ENCODE measurements around the gene TMEM53.

TMEM53 gene

DNA sequence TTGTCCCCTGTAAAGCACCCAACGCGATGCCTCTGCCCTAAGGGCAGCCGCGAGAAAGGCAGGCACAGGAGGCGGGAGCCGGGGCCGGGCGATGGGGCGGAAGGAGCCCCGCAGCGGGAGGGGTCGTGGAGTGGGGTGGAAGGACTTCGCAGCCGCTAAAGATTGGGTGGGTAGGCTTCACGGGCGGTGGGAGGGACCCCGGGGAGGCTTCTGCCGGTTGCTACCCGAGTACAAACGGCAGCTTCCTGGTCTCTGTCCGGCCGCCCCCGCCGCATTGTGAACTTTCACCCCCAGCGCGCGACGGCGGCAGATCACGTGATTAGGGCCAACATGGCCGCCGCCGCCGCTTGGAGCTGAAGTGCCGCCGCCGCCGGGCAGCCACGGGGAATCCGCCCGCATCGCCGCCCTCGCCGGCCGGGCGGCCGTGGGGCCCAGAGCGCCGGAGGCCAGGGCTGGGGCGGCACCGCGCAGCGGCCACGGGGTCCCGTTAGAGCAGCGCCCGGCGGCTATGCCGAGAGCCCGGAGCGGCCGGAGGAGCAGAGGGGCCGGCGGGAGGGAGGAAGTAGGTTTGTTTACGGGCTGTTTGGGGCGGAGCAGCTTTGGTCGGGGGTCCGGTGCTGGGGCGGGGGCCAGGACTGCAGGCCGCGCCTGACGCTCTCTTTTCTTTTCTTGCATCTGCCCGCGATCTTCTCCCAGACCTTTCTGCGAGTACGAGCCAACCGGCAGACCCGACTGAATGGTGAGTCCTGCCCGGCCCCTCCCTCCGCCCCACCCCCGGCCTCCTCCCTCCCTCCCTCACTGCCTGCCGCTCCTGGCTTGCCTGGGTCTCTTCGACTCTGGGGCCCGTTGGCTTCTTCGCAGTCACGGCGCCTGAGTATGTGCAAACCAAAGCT is 42.4 kb downstream of the TMEM53 start:
- in situ Hi-C loops (cut with MboI; ENCODE audit: low sequenced_read_pairs) = no loop called here

DNA sequence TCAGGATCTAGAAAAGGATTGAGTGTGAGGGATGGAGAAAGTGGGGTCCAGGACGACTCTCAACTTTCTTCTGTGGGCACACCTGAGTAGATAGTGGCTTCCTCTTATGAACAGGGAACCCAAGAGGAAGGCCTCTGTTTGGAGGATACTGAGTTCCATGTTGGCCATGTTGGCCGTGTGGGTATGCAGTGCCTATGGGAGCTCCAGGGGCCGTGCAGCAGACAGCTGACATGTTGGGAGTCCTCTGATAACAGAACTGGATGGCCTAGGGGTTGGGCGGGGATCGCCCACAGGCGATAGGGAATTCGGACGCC is 43.0 kb downstream of the TMEM53 start:
- in situ Hi-C loops (cut with MboI; ENCODE audit: low sequenced_read_pairs) = no loop called here

DNA sequence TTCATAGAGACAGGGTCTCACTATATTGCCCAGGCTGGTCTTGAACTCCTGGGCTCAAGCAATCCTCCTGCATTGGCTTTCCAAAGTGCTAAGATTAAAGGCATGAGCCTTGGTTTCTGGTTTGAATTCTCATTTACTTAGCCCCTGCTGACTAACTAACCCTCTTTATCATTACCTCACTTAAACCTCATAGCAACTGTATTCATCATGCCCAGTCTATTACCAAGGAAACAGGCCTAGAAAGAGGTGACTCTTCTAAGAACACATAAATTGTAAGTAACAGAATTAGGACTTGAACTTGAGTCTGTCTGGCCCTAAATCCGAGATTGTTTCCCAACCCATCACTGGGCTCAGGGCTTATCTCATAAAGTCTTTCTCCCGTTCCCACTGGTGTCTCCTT is 44.2 kb downstream of the TMEM53 start:
- in situ Hi-C loops (cut with MboI; ENCODE audit: low sequenced_read_pairs) = no loop called here

DNA sequence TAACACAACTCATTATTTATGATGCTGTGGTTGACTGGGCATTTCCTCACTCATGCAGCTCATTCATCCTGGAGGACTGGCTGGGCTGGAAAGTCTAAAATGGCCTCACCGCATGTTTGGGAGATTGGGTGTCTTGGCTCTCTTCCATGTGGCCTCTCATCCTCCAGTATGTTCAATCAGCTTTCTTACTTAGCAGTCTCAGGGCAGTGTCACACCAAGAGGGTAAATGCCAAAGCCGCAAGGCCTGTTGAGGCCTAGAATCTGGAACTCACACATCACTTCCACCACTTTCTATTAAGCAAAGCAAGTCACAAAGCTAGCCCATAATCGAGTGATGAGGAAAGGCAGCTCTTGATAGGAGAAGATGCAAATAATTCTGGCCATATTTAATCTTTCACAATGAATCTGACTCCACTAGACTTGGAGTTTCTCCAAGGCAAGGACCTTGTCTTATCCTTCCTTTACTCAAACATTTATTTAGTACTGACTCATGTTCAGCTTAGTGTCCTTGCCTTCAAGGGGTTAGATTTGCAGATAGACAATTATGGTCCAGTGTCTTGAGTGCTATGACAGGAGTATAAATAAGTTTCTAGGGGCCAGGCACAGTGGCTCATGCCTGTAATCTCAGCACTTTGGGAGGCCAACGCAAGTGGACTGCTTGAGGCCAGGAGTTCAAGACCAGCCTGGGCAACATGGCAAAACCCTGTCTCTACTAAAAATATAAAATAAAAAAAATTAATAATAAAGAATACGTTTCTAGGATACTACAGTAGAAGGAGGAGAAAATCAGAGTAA is 45.1 kb downstream of the TMEM53 start:
- in situ Hi-C loops (cut with MboI; ENCODE audit: low sequenced_read_pairs) = no loop called here

DNA sequence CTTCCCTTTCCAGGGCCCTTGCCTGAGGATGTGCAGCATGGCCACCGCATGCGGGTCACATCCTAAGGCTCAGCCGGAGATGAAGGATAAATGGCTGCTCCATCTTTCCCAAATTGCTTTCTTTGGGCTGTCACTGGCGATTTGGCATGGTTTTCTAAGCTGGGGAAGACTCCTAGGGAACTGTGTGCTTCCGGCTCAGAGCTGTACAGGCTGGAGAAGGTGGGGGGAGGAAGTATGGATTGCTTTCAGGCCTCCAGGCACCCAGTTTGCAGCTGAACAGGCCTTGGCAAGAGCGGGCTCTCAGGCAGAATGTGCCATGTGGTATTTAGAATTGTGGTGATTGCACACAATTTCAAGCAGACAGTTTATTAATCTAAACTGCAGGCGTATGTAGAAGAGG is 48.9 kb downstream of the TMEM53 start:
- in situ Hi-C loops (cut with MboI; ENCODE audit: low sequenced_read_pairs) = no loop called here

DNA sequence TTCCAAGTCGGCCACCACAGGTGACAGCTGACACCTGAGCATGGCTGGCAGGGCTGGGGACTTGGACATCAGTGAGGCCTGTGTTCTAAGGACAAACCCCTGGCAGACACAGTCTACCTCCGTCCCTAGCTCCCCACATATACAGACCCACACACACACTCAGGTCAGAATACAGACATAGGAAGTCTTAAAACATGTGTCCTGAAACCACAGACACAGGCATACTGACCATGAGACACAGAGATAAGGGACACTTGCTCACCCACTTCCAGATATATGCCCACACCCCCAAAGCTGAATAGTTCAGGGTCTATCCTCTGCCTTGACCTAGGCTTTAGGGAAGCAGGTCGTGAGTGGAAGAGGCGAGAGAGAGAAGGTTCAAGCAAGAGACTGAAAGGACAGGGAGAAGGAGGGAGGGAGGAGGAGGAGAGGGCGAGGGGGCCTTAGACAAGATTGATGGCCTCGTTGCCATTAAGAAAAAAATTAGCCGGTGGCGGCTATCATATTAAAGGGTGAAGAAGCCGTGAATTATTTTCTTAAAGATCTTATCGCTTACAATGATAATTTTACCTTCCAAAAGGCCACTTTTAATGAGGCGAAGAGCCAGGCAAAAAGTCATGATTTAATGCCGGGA is 49.9 kb downstream of the TMEM53 start:
- in situ Hi-C loops (cut with MboI; ENCODE audit: low sequenced_read_pairs) = no loop called here

DNA sequence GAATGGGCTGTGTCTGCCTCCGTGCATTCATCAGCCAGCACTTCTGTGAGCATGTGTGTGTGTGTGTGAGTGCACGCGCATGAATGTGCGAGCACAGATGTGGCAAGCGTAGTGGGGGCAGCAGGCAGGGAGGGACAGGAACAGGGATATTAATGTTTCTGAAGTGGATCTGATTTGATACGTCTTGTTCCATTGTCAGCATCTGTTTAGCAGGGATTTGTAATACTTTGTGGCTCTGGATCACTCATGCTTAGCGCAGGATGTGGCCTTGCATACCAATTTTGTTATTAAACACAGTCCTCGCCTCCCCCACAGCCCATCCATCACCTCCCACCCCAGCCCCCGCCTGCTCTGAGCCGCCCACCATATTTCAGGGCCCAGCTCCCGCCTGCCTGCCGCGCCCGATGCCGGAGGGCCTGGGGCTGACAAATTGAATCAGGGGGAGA is 52.4 kb downstream of the TMEM53 start:
- in situ Hi-C loops (cut with MboI; ENCODE audit: low sequenced_read_pairs) = no loop called here

DNA sequence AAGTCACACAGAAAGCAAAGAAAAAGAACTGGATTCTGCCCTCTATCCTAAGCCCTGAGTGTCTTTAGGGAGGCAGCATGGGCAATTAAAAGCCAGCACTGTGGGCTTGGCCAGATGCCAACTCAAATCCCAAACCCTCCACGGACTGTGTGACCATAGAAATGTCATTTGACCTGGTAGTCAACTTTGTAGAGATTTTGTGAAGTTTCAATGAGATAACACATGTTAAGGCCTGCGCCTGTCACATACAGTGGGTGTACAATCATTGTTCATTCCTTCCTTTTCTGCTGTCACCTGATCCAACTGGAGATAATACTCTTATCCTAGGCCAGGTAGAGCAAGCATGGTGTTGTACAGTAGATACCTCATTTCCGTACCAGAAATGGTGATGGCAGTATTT is 54.2 kb downstream of the TMEM53 start:
- in situ Hi-C loops (cut with MboI; ENCODE audit: low sequenced_read_pairs) = no loop called here

DNA sequence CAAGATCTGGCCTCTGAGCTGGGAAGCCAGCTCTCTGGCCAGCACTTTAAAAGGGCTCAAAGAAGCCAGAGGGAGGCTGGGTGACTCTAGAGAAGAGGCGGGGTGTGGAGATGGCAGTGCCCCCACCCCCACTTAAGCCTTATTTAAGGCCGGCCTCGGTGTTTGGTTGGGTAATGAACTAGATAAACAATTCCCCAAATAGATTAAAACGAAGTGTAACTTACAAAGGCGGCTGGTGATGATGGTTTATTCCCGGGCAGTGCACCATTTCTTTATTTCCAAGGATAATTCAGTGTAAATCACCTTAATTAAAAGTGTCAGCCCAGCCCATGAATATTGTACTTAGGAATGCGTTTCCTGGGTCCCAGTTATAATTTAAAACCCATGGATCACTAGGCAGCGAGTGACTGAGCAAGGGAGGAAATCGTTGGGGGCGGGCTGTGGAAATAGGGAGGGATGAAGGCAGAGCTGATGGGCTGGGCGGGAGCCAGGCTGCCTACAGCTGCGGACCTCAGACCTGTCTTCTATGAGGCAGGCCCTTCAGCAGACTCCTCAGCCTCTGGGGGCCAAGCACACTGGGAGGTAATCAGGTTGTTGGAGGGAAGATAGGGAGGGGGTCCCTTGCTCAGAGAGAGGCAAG is 54.9 kb downstream of the TMEM53 start:
- in situ Hi-C loops (cut with MboI; ENCODE audit: low sequenced_read_pairs) = no loop called here

DNA sequence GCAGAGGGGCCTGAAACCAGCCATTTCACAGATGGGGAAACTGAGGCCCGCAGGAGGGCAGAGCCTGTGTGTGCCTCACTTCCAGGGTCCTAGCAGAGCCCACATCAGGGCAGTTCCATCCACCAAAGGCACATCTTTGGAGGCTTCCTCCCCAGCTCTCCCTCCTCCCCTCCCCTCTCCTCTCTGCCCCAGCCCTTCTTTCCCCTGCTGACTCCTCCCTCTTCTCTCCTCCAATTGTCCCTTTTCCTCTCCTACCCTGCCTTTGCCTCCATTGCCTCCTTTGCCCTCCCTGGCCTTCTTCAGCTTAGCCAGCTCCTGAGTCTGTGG is 56.6 kb downstream of the TMEM53 start:
- in situ Hi-C loops (cut with MboI; ENCODE audit: low sequenced_read_pairs) = no loop called here

DNA sequence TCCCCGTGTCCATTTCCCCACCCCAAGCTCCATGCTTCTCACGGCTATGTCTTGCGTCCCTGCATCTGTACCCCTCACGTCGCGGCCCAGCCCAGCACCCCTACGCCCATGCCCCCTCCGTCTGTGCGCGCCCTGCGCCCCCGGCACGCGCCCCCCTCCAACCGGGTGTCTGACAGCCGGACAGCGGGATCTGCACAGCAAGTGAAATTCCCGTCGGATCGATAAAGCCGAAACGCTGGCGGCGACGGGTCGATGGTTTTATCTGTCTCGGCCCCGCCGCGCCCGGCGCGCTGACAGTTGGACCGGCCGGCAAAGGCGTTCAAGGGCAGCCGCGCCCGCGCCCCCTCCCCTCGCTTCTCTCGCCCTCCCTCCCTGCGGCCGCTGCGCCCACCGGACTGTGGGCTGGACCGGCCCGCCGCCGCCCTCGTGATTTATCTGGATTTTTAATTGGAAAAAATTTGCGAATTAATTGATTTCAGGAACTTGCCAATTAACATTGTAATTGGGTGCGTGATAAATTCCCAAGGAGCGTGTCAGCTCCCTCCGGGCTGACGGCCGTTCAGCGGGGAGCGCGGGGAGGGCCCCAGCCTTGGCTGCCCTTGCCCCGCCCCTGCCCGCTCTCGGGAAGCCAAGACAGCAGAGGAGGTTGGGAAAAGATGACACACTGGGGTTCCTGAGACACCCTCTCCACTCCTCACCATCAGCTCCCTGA is 57.1 kb downstream of the TMEM53 start:
- in situ Hi-C loops (cut with MboI; ENCODE audit: low sequenced_read_pairs) = no loop called here

DNA sequence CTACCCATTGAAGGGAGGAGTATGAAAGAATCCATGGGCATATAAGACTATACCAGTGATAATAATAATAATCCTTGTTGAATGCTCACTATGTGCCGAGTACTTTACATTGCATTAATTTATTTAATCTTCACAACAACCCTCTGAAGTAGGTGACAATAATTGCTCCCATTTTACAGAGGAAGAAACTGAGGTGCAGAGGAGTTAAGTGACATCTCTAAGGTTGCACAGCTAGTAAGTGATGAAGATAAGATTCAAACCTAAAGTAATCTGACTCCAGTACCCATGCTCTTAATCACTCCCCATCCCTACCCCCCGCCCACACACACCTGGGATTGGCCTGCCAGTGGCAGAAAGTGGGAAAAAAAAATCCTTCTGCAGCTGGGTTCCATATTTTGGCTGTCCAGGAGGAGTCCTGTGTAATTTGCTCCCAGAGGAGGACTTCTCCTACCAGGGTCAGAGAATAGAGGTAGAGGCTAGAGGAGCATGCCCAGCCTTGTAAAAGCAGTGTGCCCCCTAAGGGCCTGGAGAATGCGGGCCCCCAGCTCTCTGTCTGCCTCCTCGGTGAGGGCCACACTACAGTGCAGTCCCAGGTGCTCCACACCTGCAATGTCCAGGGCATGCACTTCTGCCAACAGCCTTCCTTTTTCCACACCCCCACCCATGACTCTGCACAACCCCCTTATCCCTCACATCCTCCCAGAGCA is 57.8 kb downstream of the TMEM53 start:
- in situ Hi-C loops (cut with MboI; ENCODE audit: low sequenced_read_pairs) = no loop called here

DNA sequence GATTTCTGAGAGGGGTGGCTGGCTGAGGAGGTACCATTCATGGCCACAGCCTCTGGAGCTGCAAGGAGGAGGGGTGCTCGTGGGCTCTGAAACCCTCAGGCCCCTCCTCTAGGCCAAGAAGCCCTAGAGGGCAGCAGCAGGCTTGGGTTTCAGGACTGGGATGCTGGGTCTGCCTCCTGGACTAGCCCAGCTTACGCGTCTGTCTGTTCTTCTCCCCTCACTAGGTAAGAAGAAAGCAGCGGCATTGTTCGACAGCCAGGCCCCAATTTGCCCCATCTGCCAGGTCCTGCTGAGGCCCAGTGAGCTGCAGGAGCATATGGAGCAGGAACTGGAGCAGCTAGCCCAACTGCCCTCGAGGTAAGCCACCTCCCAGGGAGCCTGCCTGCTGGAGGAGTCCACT is 60.3 kb downstream of the TMEM53 start:
- in situ Hi-C loops (cut with MboI; ENCODE audit: low sequenced_read_pairs) = no loop called here

DNA sequence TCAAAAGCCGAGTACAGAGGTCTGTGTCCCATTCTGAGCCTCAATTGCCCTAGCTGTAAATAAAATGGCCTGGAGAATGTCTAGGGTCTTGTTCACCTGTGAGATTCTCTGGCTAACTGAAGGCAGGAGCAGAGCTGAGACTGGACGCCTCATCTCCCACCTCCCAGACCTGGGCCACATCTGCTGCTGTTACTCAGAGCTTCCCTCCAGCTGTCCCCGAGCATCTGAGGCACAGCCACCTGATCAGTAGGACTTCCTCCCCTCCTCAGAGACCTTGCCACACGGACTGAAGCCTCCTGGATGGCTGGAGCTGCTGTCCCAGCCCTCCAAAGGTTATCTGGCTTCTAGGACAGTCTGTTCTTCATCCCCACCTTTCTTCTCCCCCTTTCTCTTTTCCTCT is 62.4 kb downstream of the TMEM53 start:
- in situ Hi-C loops (cut with MboI; ENCODE audit: low sequenced_read_pairs) = no loop called here

DNA sequence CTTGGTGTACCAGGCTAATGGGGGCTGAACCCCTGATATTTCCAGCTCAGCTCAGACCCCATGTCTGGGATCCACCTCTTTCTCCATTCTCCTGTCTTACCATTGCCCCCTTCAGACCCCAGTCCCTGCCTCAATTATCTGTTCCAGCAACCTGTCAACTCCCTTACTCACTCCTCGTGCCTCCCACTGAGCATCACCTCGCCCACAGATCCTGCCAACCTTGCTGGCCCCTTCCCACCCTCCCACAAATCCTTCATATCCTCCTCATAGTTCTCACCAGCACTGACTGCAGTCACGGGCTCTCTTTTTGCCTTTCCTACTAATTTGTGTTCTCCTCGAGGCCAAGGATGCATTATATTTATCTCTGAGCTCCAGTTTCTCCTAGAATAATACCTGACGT is 62.9 kb downstream of the TMEM53 start:
- in situ Hi-C loops (cut with MboI; ENCODE audit: low sequenced_read_pairs) = no loop called here

DNA sequence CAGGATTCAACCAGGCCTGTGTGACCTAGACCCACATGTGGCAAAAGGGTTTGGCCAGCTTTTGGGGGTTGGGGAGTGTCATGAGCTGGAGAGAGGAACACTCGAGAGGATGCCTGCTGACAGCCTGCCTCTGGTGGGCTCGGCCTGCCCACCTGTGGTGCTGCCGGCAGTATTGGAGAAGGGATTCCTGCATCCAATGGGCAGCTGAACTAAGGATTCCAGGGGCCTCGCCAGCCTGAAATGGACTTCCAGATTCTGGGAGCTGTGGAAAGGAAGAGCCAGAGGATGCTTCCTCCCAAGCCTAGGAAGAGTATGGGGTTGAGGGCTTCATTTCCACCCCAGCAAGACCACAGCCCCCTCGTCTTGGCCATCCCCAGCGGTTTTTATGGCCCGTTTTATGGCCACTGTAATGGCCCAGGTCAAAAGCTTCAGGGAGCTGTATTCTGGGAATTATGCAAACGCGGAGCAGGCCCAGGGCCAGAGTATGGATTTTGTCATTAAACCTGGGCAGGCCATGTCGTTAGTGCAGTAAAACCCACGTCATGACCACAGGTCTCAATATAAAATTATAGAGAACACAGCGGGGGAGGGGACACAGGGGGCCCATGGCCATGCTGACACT is 63.6 kb downstream of the TMEM53 start:
- in situ Hi-C loops (cut with MboI; ENCODE audit: low sequenced_read_pairs) = no loop called here

DNA sequence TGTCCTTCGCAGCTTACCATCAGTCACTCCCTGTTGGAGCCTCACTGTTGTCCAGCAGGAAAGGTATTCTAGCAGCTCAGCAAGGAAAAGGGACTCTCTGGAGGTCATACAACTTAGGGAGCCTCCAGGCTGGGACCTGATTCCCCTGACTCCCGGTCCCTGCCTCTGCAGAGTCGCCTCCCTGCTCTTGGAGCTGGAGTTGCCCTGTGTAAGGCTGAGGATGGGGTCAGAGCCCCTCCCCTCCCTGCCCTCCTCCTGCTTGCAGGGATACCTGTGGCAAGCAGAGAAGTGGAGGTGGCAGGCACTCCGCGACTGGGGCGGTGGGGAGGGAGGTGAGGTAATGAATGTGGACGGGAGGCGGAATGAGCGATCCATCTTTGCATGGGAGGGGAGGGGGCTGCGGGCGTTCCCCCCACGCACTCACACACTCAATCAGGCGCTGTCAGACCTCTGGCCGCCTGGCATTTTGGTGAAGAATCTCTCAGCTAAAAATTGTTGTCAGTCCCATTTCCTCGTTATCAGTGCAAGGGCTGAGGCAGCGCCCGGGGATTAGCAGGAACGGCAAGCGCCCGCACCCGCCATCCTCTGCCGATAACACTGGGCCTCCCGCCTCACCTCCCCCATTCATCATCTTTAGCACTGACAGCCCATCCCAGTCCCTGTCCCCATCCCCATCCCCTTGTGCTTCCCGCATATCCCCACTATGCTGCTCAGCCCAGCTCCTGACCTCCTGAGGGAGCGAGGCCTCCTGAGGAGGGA is 64.3 kb downstream of the TMEM53 start:
- in situ Hi-C loops (cut with MboI; ENCODE audit: low sequenced_read_pairs) = no loop called here

DNA sequence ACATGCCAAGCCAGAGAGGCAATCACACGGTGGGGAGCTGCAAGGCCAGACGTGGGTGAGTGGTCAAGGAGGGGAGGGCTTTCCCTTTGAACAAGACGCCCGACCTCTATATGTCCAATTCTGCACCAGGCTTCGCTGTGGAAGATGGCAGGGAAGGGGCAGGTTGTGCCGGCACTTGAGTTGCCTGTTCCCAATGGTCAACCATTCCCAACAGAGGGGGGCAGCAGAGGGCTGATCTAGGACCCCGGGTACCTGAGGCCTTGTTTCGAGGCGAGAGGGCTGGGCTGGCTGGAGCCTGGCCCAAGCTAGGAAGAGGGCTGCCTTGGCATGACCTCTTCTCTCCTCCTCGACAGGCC is 64.9 kb downstream of the TMEM53 start:
- in situ Hi-C loops (cut with MboI; ENCODE audit: low sequenced_read_pairs) = no loop called here

DNA sequence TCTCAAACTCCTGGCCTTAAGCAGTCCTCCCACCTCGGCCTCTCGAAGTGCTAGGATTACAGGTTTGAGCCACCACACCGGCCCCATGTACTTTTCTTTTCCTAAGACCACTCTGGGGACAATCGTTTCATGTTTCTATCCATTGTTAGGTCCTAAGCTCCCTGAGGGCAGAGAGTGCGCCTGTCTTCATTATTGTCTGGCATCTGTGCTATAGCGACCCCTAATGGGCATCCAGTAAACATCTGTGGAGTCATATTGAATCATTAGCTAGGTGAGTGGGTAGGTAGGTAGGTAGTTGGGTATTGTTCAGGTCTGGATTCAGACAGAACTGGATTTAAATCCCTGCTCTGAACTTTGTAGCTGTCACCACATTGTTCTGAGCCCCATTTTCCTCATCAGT is 66.1 kb downstream of the TMEM53 start:
- in situ Hi-C loops (cut with MboI; ENCODE audit: low sequenced_read_pairs) = no loop called here

Data from HL-60/S4 treated with retinoic acid at 250 ng/mL for 4 days and 3 days (cell line).